T1000 (cell line): ENCODE measurements around the gene PRDM1.
"Not testable (repeated sequence)": the region's sequence is repeated elsewhere in the genome, so short reads cannot be mapped to it uniquely, and the experiment has no call there.

Experiments used
- DNase-seq: peaks from one replicate; lab custom pipeline; 2025; ENCODE audit warnings: mixed read lengths; lab: John Stamatoyannopoulos, UW

Gene PRDM1

GRCh38 chr6:106136845-106137244, 50.7 kb downstream of the PRDM1 start:
- no peak for DNase-seq

DNA sequence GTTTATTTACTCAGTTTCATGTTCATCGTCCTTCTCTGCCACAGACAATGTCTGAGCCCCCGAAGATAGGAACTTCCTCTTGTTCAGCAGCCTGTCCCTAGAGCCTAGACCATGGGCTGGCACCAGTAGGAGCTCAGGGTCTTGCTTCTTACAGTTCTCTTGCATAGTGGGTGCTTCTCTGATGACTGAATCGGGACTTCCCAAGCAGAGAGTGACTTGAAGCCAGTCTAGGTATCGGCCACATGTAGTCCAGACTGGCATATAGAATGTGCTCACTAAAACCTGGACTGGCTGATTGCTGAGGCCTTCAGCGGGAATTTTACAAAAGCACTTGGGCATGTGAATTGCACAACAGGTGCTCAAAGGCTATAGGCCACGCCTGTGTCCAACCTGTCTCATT, 52.0 kb downstream of the PRDM1 start:
- no peak for DNase-seq

DNA sequence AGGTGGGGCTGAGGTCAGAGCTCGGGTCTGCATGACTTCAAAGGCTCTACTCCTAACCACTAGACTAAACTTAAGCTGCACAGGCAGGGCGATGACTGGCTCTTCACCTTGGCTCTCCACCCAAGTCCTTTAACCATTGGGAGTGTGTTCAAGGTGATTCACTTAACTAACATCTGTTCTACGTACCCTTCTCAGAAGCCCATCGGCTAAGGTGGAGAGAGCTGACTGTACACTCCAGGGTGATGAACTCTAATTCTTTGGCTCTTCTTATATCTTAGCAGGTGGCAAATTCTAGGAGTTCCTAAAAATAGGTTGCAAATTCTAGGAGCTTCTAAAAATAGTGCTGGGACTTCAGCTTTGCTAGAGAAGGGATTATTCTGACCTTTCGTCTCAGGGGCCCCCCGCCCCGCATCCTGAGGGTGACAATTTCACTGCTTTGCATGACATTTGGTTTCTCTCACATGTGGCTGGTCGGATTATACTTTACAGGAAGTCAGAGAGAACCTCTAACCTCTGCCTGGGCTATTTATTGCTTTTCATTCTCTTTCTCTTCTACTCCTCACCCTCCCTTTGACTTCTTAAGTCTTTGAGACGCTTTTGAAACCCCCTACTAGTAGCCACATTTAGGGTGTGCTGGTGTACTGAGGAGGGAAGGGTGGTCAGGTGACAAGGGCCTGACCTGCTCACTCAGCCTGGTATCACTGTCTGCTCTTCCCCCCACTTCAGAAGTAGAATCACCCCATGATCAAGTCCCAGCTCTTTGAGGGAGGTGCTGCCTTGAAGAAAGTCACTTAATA, 55.5 kb downstream of the PRDM1 start:
- DNase-seq = no peak

DNA sequence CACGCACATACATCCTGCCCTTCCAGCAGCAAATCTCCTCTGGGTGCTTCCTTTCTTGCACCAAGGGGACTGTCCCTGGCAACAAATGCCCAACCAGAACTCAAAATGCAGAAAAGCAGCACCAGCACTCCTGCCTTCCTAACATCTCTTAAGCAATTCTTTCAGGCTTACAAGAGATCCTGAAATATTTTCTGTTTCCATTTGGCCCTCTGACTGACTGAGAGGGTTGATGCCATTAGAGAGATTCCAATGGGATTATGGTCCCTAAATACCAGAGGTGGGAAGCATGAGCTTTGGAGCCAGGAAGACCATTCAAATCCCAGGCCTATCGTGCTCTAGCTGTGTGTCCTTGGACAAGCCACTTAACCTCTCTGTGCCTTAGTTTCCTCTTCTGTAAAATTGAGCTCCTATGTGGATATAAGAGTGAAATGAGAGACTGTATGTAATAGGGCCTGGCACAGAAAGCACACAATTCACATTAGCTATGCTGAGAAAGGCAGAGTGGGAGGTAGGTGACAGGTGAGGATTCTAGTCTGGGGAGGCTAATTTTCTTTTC, 56.8 kb downstream of the PRDM1 start:
- no peak for DNase-seq

GRCh38 chr6:106143665-106144064, 57.5 kb downstream of the PRDM1 start:
- DNase-seq = no peak

- no peak for DNase-seq
These were observed 59.0 kb downstream of the PRDM1 start for GRCh38 chr6:106145144-106145543.

DNA sequence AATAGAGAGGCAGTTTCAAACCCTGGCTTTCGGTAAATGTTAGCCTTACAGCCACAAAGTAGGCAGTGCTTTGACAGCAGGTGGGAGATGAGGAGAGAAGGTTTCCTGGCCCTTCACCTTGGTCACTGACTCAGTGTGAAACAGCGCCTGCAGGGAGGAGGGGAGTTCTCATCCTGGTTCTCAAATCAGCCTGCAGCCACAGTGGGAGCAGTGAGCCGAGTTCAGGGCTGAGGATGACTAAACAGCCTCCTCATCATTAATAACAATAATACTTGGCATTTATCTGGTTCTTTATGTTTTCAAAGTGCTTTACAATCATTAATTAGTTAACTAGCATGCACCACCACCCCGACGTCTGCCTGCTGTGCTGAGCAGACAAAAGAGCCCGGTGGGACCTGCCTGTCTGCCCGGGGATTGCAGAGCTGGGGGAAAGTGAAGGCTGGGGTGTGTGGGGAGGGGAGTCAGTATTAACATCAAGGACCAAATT, 59.6 kb downstream of the PRDM1 start:
- DNase-seq = no peak

GRCh38 chr6:106146852-106147351, 60.8 kb downstream of the PRDM1 start:
- no peak for DNase-seq

DNA sequence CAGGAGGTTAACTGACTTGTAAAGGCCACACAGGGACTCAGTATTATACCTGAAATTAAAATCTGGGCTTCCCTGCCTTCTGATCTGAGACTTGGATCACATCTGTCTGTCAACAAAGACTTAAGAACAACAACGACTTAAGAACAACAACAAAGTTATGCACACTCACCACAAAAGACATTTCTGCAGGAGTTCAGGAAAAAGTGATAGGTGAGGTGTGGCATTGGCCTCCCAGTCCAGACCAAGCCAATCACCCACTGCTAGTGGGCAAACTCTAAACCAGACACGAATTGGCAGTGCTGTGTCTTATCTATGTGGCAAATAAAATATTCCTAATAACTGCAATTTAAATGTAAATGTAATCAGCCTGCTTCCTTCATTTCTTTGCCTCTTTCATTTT, 61.3 kb downstream of the PRDM1 start:
- DNase-seq = no peak

DNA sequence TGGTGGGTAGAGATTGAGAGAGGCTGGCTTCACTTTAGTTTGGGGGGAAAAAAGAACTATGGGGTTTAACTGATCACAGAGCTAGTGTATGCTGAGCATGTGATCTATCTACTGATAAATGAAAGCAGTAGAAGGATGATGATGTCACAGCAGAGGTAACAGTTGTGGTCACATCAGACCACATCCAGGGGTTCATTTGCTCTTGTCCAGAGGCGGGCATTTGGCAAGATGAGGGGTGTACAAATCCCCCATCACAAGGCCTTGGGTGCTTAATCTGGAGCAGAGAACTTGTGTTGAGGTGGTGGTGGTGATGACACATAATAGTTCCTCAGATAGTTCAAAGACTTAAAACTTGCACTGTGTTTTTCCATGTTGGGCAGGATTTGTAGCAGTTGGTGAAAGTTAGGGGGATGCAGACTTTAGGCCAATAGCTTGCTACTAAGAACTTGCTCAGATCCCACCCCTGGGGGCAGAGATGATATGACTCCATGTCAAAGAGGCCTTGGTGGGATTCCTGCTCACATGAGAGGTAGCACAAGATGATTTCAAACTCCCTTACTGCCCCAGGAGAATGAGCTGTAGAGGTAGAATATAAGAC, 63.4 kb downstream of the PRDM1 start:
- no peak for DNase-seq

GRCh38 chr6:106152476-106152875, 66.3 kb downstream of the PRDM1 start:
- DNase-seq = not testable (repeated sequence)

DNA sequence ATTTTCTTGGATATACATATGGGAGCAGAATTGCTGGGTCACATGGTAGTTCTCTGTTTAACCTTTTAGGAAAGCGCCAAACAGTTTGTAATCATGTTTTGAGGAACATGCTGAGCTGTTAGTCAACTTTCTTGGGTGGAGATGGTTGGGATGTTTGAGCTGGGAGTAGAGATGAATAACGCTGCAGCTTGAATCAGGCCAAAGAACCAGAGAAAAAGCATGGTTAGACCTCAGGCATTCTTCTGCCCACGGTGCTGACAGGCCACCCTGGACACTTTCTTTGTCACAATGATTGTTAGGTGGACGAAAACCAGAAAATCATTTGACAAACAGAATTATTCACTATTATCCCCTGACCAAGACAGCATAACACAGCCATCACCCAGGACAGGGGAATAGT, 66.8 kb downstream of the PRDM1 start:
- no peak for DNase-seq

- DNase-seq = no peak
These were observed 68.2 kb downstream of the PRDM1 start for GRCh38 chr6:106154326-106154725.

- DNase-seq = no peak
These were observed 69.2 kb downstream of the PRDM1 start for GRCh38 chr6:106155219-106155830.

DNA sequence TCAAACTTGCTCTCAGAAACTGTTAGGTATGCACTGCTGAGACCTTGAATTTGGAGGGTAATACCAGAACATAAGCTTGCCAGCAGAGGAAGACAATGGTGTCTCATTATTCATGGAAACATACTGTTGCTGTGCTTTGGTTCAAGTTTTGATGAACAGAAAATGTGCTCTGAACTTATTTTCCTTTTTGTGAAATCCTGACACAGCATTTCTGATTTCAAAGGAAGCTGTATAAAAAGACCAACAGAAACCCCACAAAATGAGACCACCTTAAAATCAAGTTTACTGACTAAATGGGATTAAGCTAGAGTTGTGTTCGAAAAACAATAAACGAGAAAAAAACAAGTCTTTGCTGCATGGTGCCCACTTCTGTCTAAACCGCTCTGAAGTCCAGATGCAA, 70.3 kb downstream of the PRDM1 start:
- DNase-seq = no peak

DNA sequence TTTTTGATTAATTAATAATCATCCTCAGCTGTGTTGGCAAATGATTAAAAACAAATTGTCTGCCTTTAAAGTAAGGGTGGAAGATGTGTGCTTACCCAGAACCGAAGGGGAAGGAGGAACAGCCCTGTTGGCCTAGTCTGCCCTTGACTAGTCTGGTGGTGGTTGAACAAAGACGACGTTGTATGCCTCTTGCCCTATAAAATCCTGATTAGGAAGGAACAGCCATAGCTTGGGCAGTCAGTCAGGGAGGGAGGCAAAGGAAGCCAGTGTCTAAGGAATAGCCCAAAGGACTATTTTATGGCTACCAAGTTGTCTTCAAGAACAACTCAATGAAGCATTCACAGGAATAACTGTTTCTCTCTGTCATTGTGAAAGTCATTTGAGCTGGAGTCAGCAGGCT, 70.7 kb downstream of the PRDM1 start:
- DNase-seq = no peak

DNA sequence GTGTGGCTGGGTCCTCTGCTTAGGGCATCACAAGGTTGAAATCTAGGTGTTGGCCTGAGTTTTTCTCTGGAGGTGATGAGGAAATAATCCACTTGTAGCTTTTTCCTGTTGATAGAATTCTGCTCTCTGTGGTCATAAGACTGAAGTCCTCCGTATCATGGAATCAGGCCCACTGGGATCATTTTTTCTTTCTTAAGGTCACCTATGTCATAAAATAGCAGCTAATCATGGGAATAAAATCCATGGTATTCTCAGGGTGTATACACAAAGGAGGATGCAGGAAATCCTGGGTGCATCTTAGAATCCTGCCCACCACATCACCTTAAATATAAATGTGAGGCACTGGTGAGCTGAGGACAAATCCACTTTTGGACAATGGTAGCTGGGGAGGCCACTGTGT, 72.7 kb downstream of the PRDM1 start:
- no peak for DNase-seq
